CD4-positive, alpha-beta memory T cell (primary cell): ENCODE measurements around the gene OR13C4. TPM values are rescaled to one million over a fixed set of nuclear protein-coding genes. Genes with fewer than 3 reads are reported as not detected.

Source experiments
- CTCF ChIA-PET: fragments of 350-600 bp; sonication (Branson Sonifier 250); formaldehyde crosslinking; loops from one replicate; lab custom pipeline; 2021; ENCODE audit warnings: inconsistent platforms; ENCODE audit not compliant: partially characterized antibody; lab: Charles Lee
- POLR2A ChIA-PET: fragments of 350-600 bp; sonication (Branson Sonifier 250); formaldehyde crosslinking; loops from one replicate; lab custom pipeline; 2021; ENCODE audit not compliant: partially characterized antibody; lab: Charles Lee
- DNase-seq, 5 donors: peaks; one replicate each; pipeline versions ENCODE4 v3.0.0 to v3.0.0-alpha.2; 2020 to 2022; ENCODE audit warnings: mixed read lengths in 1 of 5
- H3K27ac ChIP-seq: one replicate; pipeline ENCODE4 v1.7.0; 2013; ENCODE audit warnings: low read depth, low read length
- H3K27me3 ChIP-seq: 2 replicates; pipeline ENCODE4 v1.7.0; 2013; ENCODE audit warnings: mild to moderate bottlenecking, low read length, moderate library complexity; ENCODE audit not compliant: insufficient read depth
- H3K36me3 ChIP-seq: 2 replicates; pipeline ENCODE4 v1.7.0; 2013; ENCODE audit warnings: mild to moderate bottlenecking, low read length, moderate library complexity; ENCODE audit not compliant: insufficient read depth
- H3K4me1 ChIP-seq: 2 replicates; pipeline ENCODE4 v1.7.0; 2013; ENCODE audit warnings: mild to moderate bottlenecking, low read length, moderate library complexity; ENCODE audit not compliant: insufficient read depth
- H3K4me3 ChIP-seq, 2 donors: one replicate each; pipeline ENCODE4 v1.7.0; 2013; ENCODE audit warnings: low read length in 2 of 2, mild to moderate bottlenecking in 1 of 2
- H3K9me3 ChIP-seq, 2 donors: one replicate each; pipeline ENCODE4 v1.7.0; 2013; ENCODE audit warnings: low read length in 2 of 2, control low read depth in 1 of 2; ENCODE audit not compliant: control insufficient read depth in 1 of 2
- H3K27ac Mint-ChIP-seq, 7 donors: one replicate each; pipeline ENCODE4 v1.8.0; 2020 to 2021; ENCODE audit warnings: mixed read lengths in 7 of 7, mild to moderate bottlenecking in 6 of 7, inconsistent platforms in 3 of 7, moderate library complexity in 3 of 7
- H3K27me3 Mint-ChIP-seq, 2 donors: one replicate each; pipeline ENCODE4 v1.8.0; 2020 to 2021; ENCODE audit warnings: mixed read lengths in 2 of 2
- H3K36me3 Mint-ChIP-seq, 2 donors: one replicate each; pipeline ENCODE4 v1.8.0; 2020 to 2021; ENCODE audit warnings: mixed read lengths in 2 of 2, inconsistent platforms in 1 of 2, mild to moderate bottlenecking in 1 of 2
- H3K4me1 Mint-ChIP-seq, 4 donors: one replicate each; pipeline ENCODE4 v1.8.0; 2020 to 2021; ENCODE audit warnings: mixed read lengths in 4 of 4, mild to moderate bottlenecking in 1 of 4
- H3K4me3 Mint-ChIP-seq, 8 donors: one replicate each; pipeline ENCODE4 v1.8.0; 2020 to 2021; ENCODE audit warnings: mixed read lengths in 8 of 8, mild to moderate bottlenecking in 7 of 8, moderate library complexity in 6 of 8, inconsistent platforms in 3 of 8
- H3K9me3 Mint-ChIP-seq, 8 donors: one replicate each; pipeline ENCODE4 v1.8.0; 2020 to 2021; ENCODE audit warnings: mixed read lengths in 8 of 8, mild to moderate bottlenecking in 5 of 8, inconsistent platforms in 3 of 8, moderate library complexity in 1 of 8
- intact Hi-C: fragments of 100-400 bp; cut with micrococcal nuclease; formaldehyde crosslinking; loops from one replicate; pipeline ENCODE4 v1.15.1; 2023
- polyA plus RNA-seq, 2 donors: library from polyadenylated mRNA; unstranded; fragments of 300-500 nt; fragmentation: Illumina TruSeq; gene quantifications; one replicate each; pipeline ENCODE4 v1.2.3, GENCODE V29; 2021
- total RNA-seq, 2 experiments: library from RNA; stranded (reverse); gene quantifications; one replicate each; pipeline ENCODE4 v1.2.3, GENCODE V29; 2021

Gene OR13C4
- total RNA-seq: not detected
- not detected for polyA plus RNA-seq

DNA sequence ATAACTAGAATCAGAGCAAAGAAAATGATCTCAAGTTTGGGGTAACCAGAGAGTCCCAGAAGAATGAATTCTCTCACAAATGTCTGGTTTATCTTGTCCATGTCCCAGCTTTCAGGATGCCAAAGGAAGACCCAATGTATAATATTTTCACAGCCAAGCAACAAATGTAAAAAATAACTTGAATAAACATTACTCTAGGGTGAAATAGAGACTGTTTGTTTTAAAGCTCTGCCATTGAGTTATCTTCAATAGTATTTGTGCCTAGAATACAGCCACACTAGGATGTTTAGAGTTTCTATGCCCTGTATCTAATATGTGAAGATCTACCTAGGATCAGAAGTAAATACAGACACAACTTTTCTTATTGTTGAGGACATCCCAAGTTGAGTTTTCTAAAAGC lies at the start of gene OR13C4:
Gene OR13C4, minus strand, starts transcription at position 101 of the 400 bp plus-strand sequence. Its CDS starts 0 bp downstream, at position 101.
- intact Hi-C loops: no loop called here
- Mint-ChIP-seq H3K4me1 (no peaks in the 10 kb centered on the region), H3K9me3 (peaks cover 0 to 6% (median 0%) of the 10 kb centered on the region in 8 donors), H3K36me3 (no peaks in the 10 kb centered on the region), H3K27ac (no peak within 1 kb of the TSS), H3K4me3 (no peak within 1 kb of the TSS), H3K27me3 (no peaks in the 10 kb centered on the region)
- Histone ChIP-seq H3K4me3 (no peak within 1 kb of the TSS), H3K27ac (no peak within 1 kb of the TSS), H3K4me1 (no peaks in the 10 kb centered on the region), H3K9me3 (no peaks in the 10 kb centered on the region), H3K36me3 (no peaks in the 10 kb centered on the region), H3K27me3 (no peaks in the 10 kb centered on the region)
- POLR2A ChIA-PET: no interaction called here
- CTCF ChIA-PET: no interaction called here
- no peak for DNase-seq

DNA sequence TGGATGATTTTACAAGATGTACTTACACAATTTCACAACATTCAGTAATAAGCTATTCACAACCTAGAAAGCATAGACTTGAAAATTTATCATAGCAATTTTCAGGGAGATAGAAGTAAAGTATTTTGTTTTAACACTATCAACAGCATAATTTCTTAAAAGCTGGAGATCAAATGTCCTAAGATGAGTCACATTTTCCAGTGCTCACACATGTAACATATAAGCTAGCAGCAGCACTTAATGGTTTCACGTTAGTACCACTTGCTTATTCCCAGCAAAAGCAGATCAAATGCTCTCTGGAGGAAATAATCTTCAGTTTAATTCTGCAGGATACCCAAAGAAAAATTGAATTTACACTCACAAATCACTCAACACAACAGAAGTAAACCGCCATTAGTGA lies 48.4 kb upstream of the OR13C4 start:
- Histone ChIP-seq H3K36me3 (no peaks in the 10 kb centered on the region), H3K9me3 (no peaks in the 10 kb centered on the region), H3K4me3 (no peak overlapping the region), H3K27ac (no peak overlapping the region), H3K4me1 (no peaks in the 10 kb centered on the region), H3K27me3 (no peaks in the 10 kb centered on the region)
- no peak for DNase-seq
- CTCF ChIA-PET: no interaction called here
- Mint-ChIP-seq H3K36me3 (no peaks in the 10 kb centered on the region), H3K27ac (no peak overlapping the region), H3K4me1 (no peaks in the 10 kb centered on the region), H3K4me3 (no peak overlapping the region), H3K9me3 (peaks cover 4 to 28% (median 5%) of the 10 kb centered on the region in 8 donors), H3K27me3 (no peaks in the 10 kb centered on the region)
- POLR2A ChIA-PET: no interaction called here
- intact Hi-C loops: no loop called here

DNA sequence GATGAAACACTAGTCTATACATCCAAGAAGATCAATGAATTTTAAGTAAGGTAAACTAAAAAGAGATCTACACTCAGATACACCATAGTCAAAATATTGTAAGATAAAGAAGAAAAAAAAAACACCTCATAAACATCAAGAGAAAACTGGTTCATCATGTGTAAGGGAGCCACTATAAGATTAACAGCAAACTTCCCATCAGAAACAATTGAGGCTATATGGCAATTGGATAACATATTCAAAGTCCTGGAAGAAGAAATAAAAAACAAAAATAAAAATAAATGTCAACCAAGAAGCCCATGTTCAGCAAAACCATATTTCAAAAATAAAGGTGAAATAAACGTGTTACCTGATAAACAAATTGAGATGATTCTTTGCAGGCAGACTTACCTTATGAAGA lies 45.6 kb upstream of the OR13C4 start:
- intact Hi-C loops: no loop called here
- no peaks in the 10 kb centered on the region for H3K4me1 ChIP-seq
- no peaks in the 10 kb centered on the region for H3K36me3 ChIP-seq
- no peak overlapping the region for H3K27ac ChIP-seq
- no peak overlapping the region for H3K4me3 ChIP-seq
- ChIA-PET CTCF (no interaction called here), POLR2A (no interaction called here)
- Mint-ChIP-seq H3K9me3 (peaks cover 2 to 28% (median 5%) of the 10 kb centered on the region in 8 donors), H3K27ac (no peak overlapping the region), H3K4me3 (no peak overlapping the region), H3K27me3 (no peaks in the 10 kb centered on the region), H3K4me1 (no peaks in the 10 kb centered on the region), H3K36me3 (no peaks in the 10 kb centered on the region)
- DNase-seq: no peak
- no peaks in the 10 kb centered on the region for H3K27me3 ChIP-seq
- H3K9me3 ChIP-seq: no peaks in the 10 kb centered on the region

DNA sequence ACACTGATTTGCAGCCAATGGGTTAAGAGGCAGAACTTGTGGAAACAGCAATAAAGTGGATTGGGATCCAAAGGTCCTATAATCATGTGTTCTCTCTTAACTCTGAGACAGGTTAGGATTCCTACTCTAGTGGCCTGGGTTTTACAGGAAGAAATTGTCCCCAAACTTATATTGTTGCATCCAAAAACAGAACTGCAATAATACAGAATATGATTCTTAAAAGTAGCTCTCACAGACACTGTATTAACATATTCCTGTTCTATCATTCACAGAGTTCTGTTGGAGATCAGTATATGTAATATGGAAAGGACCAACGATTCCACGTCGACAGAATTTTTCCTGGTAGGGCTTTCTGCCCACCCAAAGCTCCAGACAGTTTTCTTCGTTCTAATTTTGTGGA lies 41.9 kb upstream of the OR13C4 start, which contains the start of gene OR13C8:
Gene OR13C8, plus strand, starts transcription at position 301 of the 400 bp plus-strand sequence. Its CDS starts 0 bp downstream, at position 301.
- no peak within 1 kb of the TSS for H3K4me3 Mint-ChIP-seq
- H3K27me3 ChIP-seq: no peaks in the 10 kb centered on the region
- no peak within 1 kb of the TSS for H3K27ac Mint-ChIP-seq

DNA sequence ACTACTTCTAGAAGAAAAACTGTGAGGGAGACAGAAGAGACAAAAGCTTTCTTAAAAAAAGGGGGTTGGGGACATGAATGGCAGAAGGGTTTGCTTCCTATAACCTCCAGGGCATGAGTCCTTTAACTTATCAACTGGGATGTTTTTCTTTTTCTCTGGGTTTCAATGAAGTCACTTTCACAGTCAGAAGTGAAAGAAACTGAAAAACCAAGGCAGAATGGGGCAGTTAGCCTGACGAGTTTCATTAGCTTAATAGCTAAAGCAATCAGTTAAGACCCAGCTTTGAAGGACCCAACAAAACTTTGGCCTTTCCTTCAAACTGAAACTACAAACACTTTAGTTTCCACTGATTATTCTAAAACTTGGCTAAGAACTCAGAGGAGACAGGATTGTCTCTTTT lies 37.3 kb upstream of the OR13C4 start:
- intact Hi-C loops: no loop called here
- H3K4me1 Mint-ChIP-seq: no peaks in the 10 kb centered on the region
- Histone ChIP-seq H3K9me3 (no peaks in the 10 kb centered on the region), H3K4me1 (no peaks in the 10 kb centered on the region), H3K4me3 (no peak overlapping the region), H3K27me3 (no peaks in the 10 kb centered on the region), H3K36me3 (no peaks in the 10 kb centered on the region), H3K27ac (no peak overlapping the region)
- ChIA-PET CTCF (no interaction called here), POLR2A (no interaction called here)
- H3K9me3 Mint-ChIP-seq: peaks cover 0 to 4% (median 0%) of the 10 kb centered on the region in 8 donors
- H3K27me3 Mint-ChIP-seq: no peaks in the 10 kb centered on the region
- no peaks in the 10 kb centered on the region for H3K36me3 Mint-ChIP-seq
- H3K4me3 Mint-ChIP-seq: no peak overlapping the region
- H3K27ac Mint-ChIP-seq: no peak overlapping the region
- no peak for DNase-seq

More for the DNA sequence above, 41.9 kb upstream of the OR13C4 start, which contains the start of gene OR13C8:
- ChIA-PET POLR2A (no interaction called here), CTCF (no interaction called here)
- Histone ChIP-seq H3K4me1 (no peaks in the 10 kb centered on the region), H3K9me3 (no peaks in the 10 kb centered on the region), H3K36me3 (no peaks in the 10 kb centered on the region), H3K27ac (no peak within 1 kb of the TSS), H3K4me3 (no peak within 1 kb of the TSS)
- Mint-ChIP-seq H3K36me3 (no peaks in the 10 kb centered on the region), H3K9me3 (peaks cover 2 to 24% (median 5%) of the 10 kb centered on the region in 8 donors), H3K4me1 (no peaks in the 10 kb centered on the region), H3K27me3 (no peaks in the 10 kb centered on the region)
- DNase-seq: no peak
- intact Hi-C loops: no loop called here

DNA sequence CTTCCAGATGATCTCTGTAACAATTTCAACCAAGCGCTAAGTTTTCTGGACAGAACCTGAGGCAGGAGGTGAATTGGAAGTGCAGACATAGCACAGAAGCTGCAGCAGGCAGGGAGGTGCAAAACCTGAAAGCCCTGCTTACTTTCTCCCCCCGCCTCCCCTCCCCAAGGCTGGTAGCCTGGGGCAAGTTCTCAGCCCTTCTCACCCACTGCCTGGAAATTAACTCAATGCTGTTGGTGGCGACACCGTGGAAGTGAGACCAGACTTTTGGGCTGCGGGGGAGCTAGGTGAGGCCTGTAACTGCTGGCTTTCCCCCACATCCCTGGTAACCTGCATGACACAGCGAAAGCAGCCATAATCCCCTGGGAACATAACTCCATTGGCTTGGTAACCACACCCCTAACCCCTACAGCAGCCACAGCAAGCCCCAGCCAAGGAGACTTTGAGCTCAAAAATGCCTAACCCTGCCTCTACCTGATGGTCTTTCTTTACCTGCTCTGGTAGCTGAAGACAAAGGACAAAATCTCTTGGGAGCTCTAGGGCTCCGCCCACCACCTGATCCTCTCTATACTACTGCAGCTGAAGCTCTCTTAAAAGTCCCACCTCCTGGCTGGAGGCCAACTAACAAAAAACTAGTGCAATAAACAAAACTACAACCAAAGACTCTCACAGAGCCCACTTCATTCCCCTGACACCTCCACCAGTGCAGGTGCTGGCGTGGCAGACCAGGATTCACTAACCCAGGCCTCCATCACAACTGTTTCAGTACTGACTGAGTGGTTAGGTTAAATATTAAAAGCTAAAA lies 30.0 kb upstream of the OR13C4 start:
- Histone ChIP-seq H3K9me3 (no peaks in the 10 kb centered on the region), H3K27me3 (no peaks in the 10 kb centered on the region), H3K4me1 (no peaks in the 10 kb centered on the region), H3K36me3 (no peaks in the 10 kb centered on the region), H3K27ac (no peak overlapping the region), H3K4me3 (no peak overlapping the region)
- POLR2A ChIA-PET: no interaction called here
- H3K4me3 Mint-ChIP-seq: no peak overlapping the region
- H3K4me1 Mint-ChIP-seq: no peaks in the 10 kb centered on the region
- H3K27ac Mint-ChIP-seq: peak overlapping the region in 1 of 7 donors; percentile 25
- H3K27me3 Mint-ChIP-seq: peaks cover 0 to 2% of the 10 kb centered on the region in 2 donors
- peaks cover 0 to 18% (median 6%) of the 10 kb centered on the region in 8 donors for H3K9me3 Mint-ChIP-seq
- CTCF ChIA-PET: no interaction called here
- intact Hi-C loops: no loop called here
- H3K36me3 Mint-ChIP-seq: no peaks in the 10 kb centered on the region
- no peak for DNase-seq

DNA sequence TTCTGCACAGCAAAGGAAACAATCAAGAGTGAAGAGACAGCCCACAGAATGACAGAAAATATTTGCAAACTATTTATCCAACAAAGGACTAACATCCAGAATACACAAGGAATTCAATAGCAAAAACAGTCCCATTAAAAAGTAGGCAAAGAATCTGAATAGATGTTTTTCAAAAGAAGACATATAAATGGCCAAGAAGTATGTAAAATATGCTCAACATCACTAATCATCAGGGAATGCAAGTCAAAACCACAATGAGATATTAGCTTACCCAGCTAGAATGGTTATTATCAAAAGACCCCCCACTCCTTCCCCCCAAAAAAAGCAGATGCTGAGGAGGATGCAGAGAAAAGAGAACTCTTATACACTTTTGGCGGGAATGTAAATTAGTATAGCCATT lies 28.5 kb upstream of the OR13C4 start:
- Histone ChIP-seq H3K36me3 (no peaks in the 10 kb centered on the region), H3K4me3 (no peak overlapping the region), H3K4me1 (no peaks in the 10 kb centered on the region), H3K27me3 (no peaks in the 10 kb centered on the region), H3K9me3 (no peaks in the 10 kb centered on the region), H3K27ac (no peak overlapping the region)
- Mint-ChIP-seq H3K27me3 (peaks cover 0 to 3% of the 10 kb centered on the region in 2 donors), H3K4me1 (no peaks in the 10 kb centered on the region), H3K4me3 (no peak overlapping the region), H3K27ac (no peak overlapping the region), H3K9me3 (peaks cover 0 to 17% (median 5%) of the 10 kb centered on the region in 8 donors), H3K36me3 (no peaks in the 10 kb centered on the region)
- POLR2A ChIA-PET: no interaction called here
- CTCF ChIA-PET: no interaction called here
- intact Hi-C loops: no loop called here
- DNase-seq: no peak
